ENCODE data around the gene CDR2.

- TF ChIP-seq CTCF (IDR thresholded peaks at IDR 0.05) (no peak), ZFX (IDR thresholded peaks at IDR 0.05; ENCODE audit: borderline replicate concordance) (no peak)
Observed at GRCh38 chr16:22327446-22327775, 47.0 kb downstream of the CDR2 start.
